DND-41 (cell line): Measurements from ENCODE around the gene DPYD.

Experiments used
- ATAC-seq: fragments of 200-7000 bp; cut with Tn5 transposase; 3 replicates; pipeline ENCODE4 v1.9.1; 2021; ENCODE audit warnings: low read depth; ENCODE audit not compliant: insufficient read depth
- DNase-seq: peaks from one replicate; pipeline ENCODE4 v3.0.0-alpha.2; 2020
- H2AFZ ChIP-seq: 2 replicates; pipeline ENCODE4 v1.6.0; 2012; ENCODE audit warnings: low read depth, low read length
- H3K27ac ChIP-seq: 2 replicates; pipeline ENCODE4 v1.5.1; 2012; ENCODE audit warnings: low read length, inconsistent platforms
- H3K27me3 ChIP-seq: fragments of 200-600 bp; sonication (generic); 2 replicates; pipeline ENCODE4 v1.6.0; 2012; ENCODE audit warnings: low read length, mild to moderate bottlenecking, inconsistent platforms; ENCODE audit not compliant: insufficient read depth, poor library complexity
- H3K36me3 ChIP-seq: 2 replicates; pipeline ENCODE4 v1.5.1; 2012; ENCODE audit warnings: low read length, inconsistent platforms; ENCODE audit not compliant: insufficient read depth
- H3K4me1 ChIP-seq: 2 replicates; pipeline ENCODE4 v1.5.1; 2012; ENCODE audit warnings: mild to moderate bottlenecking, low read length; ENCODE audit not compliant: insufficient read depth
- H3K4me2 ChIP-seq: 2 replicates; pipeline ENCODE4 v1.6.0; 2012; ENCODE audit warnings: mild to moderate bottlenecking, moderate library complexity, low read length, inconsistent platforms; ENCODE audit not compliant: insufficient read depth
- H3K4me3 ChIP-seq, 2 experiments: fragments of 200-600 bp in 1 of 2; shearing (Covaris generic) in 1 of 2; 2 replicates each; pipeline ENCODE4 v1.5.1; 2012 to 2016; ENCODE audit warnings: inconsistent platforms in 2 of 2, low read length in 2 of 2, mild to moderate bottlenecking in 2 of 2, low read depth in 1 of 2, moderate library complexity in 1 of 2
- H3K79me2 ChIP-seq: 2 replicates; pipeline ENCODE4 v1.6.0; 2012; ENCODE audit warnings: low read length, inconsistent platforms; ENCODE audit not compliant: insufficient read depth
- H3K9ac ChIP-seq: 2 replicates; pipeline ENCODE4 v1.6.0; 2012; ENCODE audit warnings: low read depth, mild to moderate bottlenecking, inconsistent platforms, low read length, moderate library complexity
- H3K9me3 ChIP-seq: 2 replicates; pipeline ENCODE4 v1.5.1; 2012; ENCODE audit warnings: low read length, moderate library complexity, mild to moderate bottlenecking, inconsistent platforms; ENCODE audit not compliant: insufficient read depth, severe bottlenecking
- H4K20me1 ChIP-seq: 2 replicates; pipeline ENCODE4 v1.6.0; 2012; ENCODE audit warnings: low read length; ENCODE audit not compliant: insufficient read depth
- CTCF ChIP-seq: IDR thresholded peaks from 2 replicates; pipeline ENCODE4 v1.5.1; 2012; ENCODE audit warnings: borderline replicate concordance, low read length, moderate library complexity, mild to moderate bottlenecking; ENCODE audit not compliant: poor library complexity, severe bottlenecking; ENCODE audit errors: extremely low read depth
- EZH2 ChIP-seq: IDR thresholded peaks from 3 replicates; pipeline ENCODE4 v1.6.1; 2012; ENCODE audit warnings: borderline replicate concordance, low read depth, mild to moderate bottlenecking, moderate library complexity, low read length, inconsistent platforms; ENCODE audit not compliant: severe bottlenecking

The DPYD gene

GRCh38 chr1:97936976-97937375, 16.1 kb upstream of the DPYD start:
- TF ChIP-seq EZH2 (no peak), CTCF (no peak)
- no peaks in the 10 kb centered on the region for H3K27me3 ChIP-seq
- H3K4me2 ChIP-seq, result no peak overlapping the region
- H2AFZ ChIP-seq, result no peak overlapping the region
- H4K20me1 ChIP-seq, result no peaks in the 10 kb centered on the region
- no peaks in the 10 kb centered on the region for H3K79me2 ChIP-seq
- H3K36me3 ChIP-seq, result no peaks in the 10 kb centered on the region
- ATAC-seq, result no peak
- H3K9me3 ChIP-seq, result no peaks in the 10 kb centered on the region
- no peak overlapping the region for H3K9ac ChIP-seq
- DNase-seq, result no peak
- peaks cover 36% of the 10 kb centered on the region for H3K4me1 ChIP-seq
- no peak overlapping the region for H3K4me3 ChIP-seq
- H3K27ac ChIP-seq, result no peak overlapping the region

- Histone ChIP-seq H4K20me1 (no peaks in the 10 kb centered on the region), H3K9me3 (no peaks in the 10 kb centered on the region), H3K36me3 (no peaks in the 10 kb centered on the region), H3K79me2 (no peaks in the 10 kb centered on the region), H3K27me3 (no peaks in the 10 kb centered on the region), H3K4me1 (peaks cover 23% of the 10 kb centered on the region), H3K4me2 (no peak overlapping the region), H2AFZ (no peak overlapping the region), H3K27ac (peak overlapping the region; percentile 27; the same call in 1 of the 2 replicates), H3K9ac (no peak overlapping the region), H3K4me3 (no peak overlapping the region)
- ATAC-seq (peak; percentile 97), DNase-seq (peak; percentile 63)
- TF ChIP-seq CTCF, result no peak
- TF ChIP-seq EZH2, result no peak
These were observed 13.7 kb upstream of the DPYD start for GRCh38 chr1:97934491-97934890.

GRCh38 chr1:97929874-97930851, 9.3 kb upstream of the DPYD start:
- H4K20me1 ChIP-seq, result no peaks in the 10 kb centered on the region
- no peaks in the 10 kb centered on the region for H3K9me3 ChIP-seq
- H3K4me2 ChIP-seq, result no peak overlapping the region
- H3K4me3 ChIP-seq, result no peak overlapping the region
- H3K9ac ChIP-seq, result no peak overlapping the region
- H3K4me1 ChIP-seq, result peaks cover 15% of the 10 kb centered on the region
- no peak overlapping the region for H3K27ac ChIP-seq
- H3K27me3 ChIP-seq, result no peaks in the 10 kb centered on the region
- DNase-seq (no peak), ATAC-seq (no peak)
- no peaks in the 10 kb centered on the region for H3K36me3 ChIP-seq
- H3K79me2 ChIP-seq, result no peaks in the 10 kb centered on the region
- no peak overlapping the region for H2AFZ ChIP-seq
- no peak for TF ChIP-seq CTCF
- TF ChIP-seq EZH2, result no peak
